GM21825 (cell line): Measurements from ENCODE around the gene TMEM87B.
A peak's percentile ranks its signal among the peaks of the same experiment; 100 is the strongest.

Experiments used
- ATAC-seq: cut with Tn5 transposase; IDR thresholded peaks from one replicate; pipeline ENCODE4 v1.9.1; 2021; ENCODE audit warnings: mild to moderate bottlenecking, moderate library complexity; ENCODE audit not compliant: unreplicated experiment

Gene TMEM87B, protein sequence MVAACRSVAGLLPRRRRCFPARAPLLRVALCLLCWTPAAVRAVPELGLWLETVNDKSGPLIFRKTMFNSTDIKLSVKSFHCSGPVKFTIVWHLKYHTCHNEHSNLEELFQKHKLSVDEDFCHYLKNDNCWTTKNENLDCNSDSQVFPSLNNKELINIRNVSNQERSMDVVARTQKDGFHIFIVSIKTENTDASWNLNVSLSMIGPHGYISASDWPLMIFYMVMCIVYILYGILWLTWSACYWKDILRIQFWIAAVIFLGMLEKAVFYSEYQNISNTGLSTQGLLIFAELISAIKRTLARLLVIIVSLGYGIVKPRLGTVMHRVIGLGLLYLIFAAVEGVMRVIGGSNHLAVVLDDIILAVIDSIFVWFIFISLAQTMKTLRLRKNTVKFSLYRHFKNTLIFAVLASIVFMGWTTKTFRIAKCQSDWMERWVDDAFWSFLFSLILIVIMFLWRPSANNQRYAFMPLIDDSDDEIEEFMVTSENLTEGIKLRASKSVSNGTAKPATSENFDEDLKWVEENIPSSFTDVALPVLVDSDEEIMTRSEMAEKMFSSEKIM

DNA sequence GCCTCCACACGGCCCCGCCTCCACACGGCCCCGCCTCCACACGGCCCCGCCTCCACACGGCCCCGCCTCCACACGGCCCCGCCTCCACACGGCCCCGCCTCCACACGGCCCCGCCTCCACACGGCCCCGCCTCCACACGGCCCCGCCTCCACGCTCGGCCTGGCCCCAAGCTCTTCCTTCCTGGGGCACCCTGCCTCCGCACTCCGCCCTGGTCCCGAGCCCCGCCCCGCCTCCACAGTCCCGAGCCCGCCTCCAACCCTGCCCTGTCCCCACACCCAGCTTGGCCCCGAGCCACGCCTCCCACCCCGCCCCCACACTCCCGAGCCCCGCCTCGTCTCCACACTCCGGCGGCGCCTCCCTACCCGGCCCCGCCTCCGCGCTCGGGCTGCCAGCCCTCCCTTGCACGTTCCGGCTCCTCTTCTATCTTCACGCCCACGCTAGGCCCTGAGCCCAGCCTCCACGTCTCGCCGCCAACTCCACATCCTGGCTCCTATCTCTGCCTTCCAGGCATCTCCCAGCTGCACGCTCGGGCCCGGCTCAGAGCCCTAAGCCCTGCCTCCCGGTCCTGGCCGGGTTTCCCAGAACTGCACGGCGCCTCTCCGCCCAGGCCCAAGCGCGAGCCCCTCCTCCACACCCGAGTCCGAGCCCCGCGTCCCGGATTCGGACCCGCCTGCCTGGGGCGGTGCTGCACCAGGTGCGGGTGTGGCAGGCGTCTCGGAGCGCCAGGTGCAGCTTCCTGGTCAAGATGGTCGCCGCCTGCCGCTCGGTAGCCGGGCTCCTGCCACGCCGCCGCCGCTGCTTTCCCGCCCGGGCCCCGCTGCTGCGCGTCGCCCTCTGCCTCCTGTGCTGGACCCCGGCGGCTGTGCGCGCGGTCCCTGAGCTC is at the start of gene TMEM87B:
Gene TMEM87B (plus strand): TSS at position 423 of the 883 bp plus-strand sequence. CDS start 323 bp downstream, at position 746.
- ATAC-seq, result peak; percentile 55

DNA sequence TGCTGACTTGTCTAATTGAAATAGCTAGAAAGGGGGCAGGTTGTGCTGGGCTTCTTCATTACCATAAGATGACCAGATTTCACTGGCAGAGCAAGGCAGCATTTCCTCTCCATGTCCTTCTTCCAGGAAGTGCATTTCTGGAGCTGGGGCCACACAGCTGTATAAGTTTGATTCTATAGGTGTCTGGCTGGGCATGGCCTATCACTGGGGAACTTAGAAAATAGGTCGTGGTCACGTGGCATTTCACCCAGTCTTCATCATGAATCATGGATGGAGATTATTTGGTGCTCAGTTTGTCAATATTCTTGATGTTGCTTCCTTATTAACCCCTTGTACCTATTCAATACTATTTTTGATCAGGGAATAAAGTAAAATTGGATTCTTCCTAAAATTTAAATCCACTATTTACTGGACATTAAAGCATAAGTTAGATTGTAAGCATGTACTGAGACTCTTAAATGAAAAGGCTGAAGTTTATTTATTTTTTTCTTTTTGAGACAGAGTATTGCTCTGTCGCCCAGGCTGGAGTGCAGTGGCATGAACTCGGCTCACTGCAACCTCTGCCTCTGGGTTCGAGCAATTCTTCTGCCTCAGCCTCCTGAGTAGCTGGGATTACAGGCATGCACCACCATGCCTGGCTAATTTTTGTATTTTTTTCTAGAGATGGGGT is 49.5 kb upstream of the TMEM87B start:
- no peak for ATAC-seq

DNA sequence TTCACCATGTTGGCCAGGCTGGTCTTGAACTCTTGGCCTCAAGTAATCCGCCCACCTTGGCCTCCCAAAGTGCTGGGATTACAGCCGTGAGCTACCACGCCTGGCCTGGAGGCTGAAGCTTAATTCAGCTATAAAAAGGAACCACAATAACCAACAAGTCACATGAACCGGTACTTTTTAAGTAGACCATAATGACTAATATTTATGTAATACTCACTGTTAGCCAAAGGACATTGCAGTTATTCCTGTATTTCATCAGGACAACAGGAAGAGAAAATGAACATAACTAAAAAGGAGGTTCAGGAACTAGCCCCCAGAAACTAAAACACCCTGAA is 49.0 kb upstream of the TMEM87B start:
- no peak for ATAC-seq

DNA sequence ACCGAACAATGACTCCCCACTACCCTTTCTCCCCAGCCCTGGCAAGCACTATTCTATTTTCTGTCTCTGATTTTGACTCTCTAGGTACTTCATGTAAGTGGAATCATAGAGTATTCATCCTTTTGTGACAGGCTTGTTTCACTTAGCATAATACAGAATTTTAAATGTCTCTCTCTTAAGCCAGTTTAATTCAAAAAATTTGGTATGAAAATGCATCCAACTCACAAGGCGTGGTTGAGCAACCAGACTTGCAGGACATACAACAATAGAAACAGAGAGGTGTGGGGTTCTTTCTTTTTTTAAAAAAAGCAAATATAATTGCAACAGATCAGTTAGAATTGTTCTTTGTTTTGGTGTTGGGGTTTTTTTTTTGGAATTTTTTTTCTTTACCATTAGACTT is 47.6 kb upstream of the TMEM87B start:
- ATAC-seq, result no peak

DNA sequence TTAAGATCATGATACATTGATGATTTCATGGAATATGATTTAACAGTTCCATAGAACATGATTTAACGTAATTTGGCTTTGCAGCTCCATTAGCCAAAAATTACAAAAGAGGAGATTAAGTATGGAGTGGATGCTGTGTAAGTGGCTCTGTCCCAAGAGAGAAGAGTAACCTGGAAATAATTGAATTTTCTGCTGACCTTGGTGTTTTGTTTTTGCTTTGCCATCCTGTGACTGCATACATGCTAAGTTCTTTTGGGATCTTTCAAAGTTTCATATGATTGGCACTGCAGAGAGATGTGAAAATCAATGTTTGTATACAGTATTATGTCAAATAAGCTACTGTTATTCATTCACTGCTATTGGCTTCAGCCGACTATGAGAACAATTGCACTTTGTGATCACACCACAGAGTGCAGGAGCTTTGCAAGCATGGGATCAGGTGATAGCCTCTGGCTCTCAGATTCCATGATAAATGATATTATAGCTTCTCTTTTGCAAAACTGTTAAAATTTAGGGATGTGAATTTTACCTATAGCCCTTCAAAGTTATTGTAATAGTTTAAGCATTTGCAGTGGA is 46.1 kb upstream of the TMEM87B start:
- ATAC-seq, result no peak

DNA sequence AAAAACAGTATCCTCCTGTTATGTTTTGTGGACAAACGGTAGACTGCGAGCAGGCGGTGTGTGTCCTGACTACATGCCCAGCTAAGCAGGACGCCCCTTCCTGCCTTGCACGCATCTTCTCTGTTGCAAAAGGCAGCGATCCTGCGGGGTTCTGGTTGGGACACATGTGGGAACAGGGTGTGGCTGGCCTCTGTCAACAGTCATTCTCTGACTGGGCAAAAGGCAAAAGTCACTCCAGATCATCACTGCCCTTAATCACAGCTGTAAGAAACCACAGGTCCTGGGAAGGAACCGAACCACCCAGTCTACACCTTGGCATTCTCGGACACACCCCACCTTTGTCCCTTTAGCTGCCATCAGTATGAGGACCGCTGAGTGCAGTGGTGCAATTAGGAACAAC is 44.3 kb upstream of the TMEM87B start:
- no peak for ATAC-seq

DNA sequence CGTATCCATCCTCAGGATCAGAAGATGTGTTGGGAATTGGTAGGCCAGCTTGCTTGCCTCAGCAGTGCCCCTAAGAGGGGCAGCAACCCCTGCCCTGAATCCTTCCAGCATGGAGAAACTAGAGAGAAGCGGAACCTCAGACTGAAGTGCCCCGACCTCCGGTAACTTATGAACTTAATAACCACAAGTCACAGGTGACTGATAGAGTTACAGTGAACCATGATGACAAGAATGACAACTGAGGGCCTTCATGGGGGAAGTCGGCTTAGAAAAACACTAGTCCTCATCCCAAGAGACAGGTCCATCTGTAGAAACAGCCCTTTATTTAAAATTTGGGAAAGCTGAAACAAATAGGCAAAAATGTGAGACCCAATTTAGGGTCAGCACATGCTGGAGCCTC is 42.5 kb upstream of the TMEM87B start:
- ATAC-seq, result no peak

DNA sequence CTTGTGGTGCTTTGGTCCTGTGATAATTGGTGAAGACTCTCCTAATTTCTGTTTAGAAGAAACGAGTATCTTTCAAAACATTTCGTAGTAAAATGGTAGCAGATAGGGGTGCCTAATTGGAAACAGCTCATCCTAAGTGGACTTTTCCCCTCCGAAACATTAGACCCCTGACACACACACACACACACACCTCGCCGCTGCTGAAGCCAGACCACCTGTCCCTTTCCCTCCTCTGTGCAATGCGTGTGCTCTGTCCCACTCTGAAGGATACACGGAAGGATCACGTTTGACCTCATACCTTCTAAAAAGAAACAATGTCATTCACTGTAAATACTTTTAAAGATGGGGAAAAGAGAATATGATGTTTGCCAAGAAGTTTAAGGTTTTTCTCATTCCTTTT is 36.2 kb upstream of the TMEM87B start:
- ATAC-seq, result no peak

DNA sequence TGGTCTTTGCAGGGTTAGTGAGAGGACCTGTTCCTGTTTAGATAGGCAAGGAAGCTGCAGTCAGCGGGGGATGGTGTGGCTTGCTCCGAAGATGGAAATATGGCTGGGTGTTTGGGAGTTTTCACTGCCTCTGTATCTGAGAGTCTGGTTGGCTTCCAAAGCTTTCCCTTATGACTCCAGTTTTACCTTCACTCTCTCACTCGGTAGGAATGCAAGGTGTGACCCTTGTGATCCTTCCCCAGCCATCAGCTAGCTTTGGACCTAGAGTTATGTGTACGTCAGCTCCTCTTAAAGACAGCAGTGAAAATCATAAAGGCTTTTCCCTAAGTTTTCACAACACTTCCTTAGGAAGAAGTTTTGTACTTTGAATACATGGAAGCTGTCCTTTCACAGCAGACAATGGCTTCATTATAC is 35.5 kb upstream of the TMEM87B start:
- no peak for ATAC-seq

DNA sequence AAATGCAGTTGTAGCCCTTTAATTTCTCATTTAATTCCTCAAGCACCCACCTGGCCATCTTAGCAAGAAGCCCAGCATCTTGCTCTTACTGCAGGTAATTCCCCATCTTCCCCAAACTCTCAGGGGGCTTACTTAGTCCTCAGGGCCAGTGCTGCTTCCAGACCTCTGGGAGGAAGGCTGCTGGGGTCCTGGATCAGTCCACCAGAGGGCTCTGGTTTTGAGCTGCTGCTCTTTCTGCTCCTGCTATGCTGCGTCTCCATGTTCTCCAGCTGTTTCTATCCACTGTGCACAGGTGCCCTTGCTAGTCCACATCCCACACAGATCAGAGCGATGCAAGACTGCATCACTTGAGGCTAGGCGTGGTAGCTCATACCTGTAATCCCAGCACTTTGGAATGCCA is 34.5 kb upstream of the TMEM87B start:
- ATAC-seq, result no peak

DNA sequence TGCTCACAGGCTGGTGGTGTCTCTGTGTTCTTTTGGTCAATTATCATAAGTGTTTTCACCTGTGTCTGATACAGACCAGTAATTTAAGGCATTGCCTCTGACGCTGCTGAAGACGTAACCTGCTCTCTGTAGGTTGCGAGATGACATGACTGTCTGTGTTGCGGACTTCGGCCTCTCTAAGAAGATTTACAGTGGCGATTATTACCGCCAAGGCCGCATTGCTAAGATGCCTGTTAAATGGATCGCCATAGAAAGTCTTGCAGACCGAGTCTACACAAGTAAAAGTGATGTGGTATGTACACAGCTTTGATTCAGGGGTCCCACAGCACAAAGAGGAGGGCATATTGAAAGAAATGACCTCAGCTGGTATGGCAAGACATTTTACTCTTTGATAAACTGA is 33.8 kb upstream of the TMEM87B start:
- no peak for ATAC-seq

DNA sequence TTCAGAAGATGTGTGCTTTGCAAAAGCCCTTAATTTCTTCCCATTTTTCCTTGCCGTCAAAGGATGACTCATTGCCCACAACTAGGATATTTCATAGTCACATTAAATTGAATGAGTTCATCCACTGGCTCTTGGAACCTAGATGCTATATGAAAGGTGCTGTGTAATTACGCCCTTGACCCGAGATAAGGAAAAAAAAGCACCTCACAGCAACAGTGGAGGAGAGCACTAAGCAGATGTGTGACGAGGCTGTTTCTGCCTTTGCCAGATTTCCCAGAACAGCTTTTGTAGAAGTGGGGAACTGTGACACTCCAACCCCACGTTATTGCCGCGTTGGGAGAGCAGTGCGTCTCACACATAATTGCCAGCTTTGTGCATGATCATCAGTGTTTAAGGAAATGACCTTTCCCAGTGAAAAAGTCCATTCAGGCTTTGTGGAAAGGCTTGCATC is 33.3 kb upstream of the TMEM87B start:
- no peak for ATAC-seq

DNA sequence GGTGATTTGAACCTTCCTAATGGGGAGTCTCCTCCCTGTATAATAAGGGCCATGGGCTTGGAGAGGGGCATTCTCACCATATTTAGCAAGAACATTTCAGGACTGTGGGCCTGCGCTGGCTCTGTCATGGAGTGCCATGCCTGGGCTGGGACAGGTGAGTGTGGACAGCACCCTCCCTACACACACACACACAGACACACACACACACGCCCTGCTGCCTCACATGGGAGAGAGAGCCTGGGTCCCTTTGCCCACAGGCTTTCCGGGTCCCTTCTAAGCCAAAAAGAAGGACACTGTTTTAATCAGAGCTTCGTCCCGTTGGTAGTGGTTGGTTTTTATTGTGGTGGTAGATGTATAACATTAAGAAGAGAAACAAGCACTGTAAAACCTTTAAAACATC is 31.4 kb upstream of the TMEM87B start:
- ATAC-seq, result no peak

DNA sequence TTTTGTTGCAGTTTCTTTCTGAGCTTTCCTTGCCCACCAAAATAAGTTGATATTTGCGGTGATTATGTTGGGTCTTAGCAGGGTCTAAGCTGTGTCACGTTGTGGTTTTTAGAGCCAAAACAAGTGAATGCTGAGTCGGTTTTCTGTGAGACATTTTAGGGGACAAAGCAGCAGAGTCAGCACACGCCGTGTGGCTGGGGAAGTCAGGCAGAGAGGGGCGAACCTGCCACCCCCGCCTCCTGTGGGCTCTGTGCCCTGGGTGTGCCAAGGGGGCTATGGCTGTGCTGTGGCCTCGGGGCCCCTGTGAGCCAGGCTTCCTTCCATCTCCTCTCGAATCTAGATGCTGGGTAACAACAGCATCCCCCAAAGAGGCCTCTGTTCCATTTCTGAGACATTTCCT is 30.8 kb upstream of the TMEM87B start:
- no peak for ATAC-seq

DNA sequence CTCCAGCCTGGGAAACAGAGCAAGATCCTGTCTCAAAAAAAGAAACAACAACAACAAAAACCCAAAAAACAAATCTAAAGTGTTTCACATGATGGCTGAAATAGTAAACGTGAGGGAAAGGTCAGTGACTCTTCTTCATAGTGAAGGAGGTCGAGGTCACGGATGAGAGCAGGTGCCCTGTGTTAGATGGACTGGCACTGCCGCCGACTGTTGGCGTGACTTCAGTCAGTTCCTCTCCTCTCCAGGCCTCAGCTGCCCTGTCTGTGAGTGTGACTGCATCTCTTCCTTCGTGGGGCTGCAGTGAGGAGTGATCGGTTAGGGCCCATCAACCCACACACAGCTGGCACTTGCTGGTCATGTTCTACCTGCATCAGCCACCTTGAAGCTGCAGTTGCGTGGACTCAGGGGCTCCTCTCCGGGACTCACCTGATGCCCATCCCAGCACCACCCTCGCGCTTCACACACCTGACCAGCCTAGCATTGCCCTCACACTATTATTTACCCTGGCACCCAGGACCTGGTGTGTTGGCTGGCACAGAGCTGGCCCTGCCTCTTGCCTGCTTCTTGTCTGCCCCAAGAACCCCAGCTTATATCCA is 30.1 kb upstream of the TMEM87B start:
- ATAC-seq, result no peak

DNA sequence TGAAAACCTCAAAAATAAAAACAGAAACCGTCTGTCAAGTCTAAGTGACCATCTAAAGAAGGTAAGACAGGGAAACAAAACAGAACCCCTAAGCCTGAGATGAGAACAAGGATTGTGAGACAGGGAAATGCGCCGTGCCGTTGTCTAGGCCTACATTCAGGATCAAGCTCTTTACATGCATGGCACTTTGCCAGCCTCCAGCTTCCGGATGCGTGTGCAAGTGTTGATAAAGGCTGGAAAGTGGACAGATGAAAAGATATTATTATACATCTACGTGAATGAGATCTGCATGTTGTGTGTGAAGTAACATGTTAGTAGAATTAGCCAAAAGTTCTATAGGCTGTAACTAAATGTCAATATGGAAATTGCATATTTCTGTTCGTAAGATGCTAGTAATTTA is 28.6 kb upstream of the TMEM87B start:
- no peak for ATAC-seq

DNA sequence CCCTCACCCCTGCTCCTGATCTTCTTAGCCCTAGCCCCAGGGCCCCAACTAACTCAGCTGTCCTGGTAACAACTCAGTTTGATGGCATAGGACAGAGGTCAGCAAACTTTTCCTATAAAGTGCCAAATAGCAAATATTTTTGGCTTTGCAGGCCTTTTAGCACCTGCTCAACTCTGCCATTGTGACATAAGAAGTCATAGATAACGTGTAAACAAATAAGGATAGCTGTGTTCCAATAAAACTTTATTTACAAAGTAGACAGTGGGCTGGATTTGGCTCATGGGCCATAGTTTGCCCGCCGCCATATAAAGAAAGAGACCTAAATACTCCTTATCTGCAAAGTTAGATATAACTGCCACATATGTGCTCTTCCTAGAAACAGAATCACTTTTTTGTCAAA is 27.3 kb upstream of the TMEM87B start:
- ATAC-seq, result no peak

DNA sequence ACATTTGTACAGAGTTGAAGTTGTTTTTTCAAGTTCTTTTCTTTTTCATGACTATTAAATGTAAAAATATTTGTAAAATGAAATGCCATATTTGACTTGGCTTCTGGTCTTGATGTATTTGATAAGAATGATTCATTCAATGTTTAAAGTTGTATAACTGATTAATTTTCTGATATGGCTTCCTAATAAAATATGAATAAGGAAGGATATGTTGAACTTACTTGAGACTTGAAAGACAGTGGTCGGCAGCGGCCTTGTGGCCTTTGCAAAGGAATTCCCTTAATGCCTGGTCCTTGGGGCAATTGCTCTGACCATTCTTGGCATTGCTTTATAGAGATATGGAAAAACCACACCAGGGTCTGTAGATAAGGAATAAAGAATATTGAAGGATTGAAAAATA is 25.9 kb upstream of the TMEM87B start:
- no peak for ATAC-seq

DNA sequence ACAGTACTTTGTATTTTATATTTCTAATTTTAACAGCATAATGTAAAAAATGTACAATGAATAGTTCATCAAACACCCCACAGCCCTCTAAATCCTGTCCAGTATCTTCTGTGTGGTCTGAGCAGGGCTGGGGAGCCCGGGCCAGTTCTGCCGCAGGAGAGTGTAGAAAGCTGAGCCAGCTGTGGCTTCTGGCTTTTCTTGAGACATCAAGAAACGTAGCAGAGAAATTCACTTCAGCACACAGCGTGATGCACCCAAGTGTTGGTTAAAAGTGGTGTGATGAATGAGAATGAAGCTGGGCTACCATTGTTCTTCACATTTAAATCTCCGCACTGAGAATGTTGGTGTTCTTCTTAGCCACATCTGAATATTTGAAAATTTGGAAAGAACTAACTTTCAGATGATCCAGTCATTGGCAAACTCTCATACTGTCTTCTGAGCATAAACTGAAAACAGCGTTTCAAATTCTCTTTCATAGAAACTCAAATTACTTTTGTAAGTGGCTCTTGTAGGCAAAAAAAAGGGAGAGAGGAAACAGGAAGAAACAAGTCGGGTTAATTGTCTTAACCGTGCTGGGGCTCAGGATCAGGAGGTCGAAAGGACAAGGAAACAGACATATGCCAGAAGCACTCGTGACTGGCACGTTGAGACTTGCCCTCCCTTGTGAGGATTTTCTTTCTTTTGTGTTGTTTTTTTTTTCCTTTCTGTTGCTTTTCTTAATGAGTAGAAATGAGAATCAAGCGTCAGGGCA is 23.4 kb upstream of the TMEM87B start:
- ATAC-seq, result no peak

DNA sequence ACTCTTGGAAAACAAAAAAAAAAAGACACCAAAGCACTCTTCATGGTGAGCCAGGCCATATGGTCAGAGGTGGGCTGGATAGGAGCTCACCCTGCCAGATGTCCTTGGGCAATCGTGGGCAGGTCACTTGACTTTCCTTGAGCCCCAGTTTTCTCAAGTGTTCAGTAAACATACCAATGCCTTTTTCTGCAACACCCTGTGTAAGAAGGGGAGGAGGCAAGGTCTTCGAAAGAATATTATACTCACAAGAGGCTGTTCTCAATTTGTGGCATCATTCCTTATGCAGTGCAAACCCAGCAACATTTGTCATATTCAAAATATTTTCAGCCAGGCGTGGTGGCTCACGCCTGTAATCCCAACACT is 22.9 kb upstream of the TMEM87B start:
- ATAC-seq, result no peak
